ENCODE data around the gene ADCY9.

ADCY9 gene

GRCh38 chr16:4137438-4137837, 21.2 kb upstream of the ADCY9 start:
- TF ChIP-seq CTCF (IDR thresholded peaks at IDR 0.05; ENCODE audit: low read length, missing control alignments), result no peak
- no peak overlapping the region for H3K4me3 ChIP-seq (replicated peaks; ENCODE audit: low read depth, low read length)
- DNase-seq (ENCODE audit: low read depth), result no peak

- DNase-seq (ENCODE audit: low read depth), result no peak
- H3K4me3 ChIP-seq (replicated peaks; ENCODE audit: low read depth, low read length), result no peak overlapping the region
- no peak for TF ChIP-seq CTCF (IDR thresholded peaks at IDR 0.05; ENCODE audit: low read length, missing control alignments)
Observed at GRCh38 chr16:4136229-4136813, 20.1 kb upstream of the ADCY9 start.

GRCh38 chr16:4135537-4135936, 19.3 kb upstream of the ADCY9 start:
- no peak overlapping the region for H3K4me3 ChIP-seq (replicated peaks; ENCODE audit: low read depth, low read length)
- no peak for DNase-seq (ENCODE audit: low read depth)
- TF ChIP-seq CTCF (IDR thresholded peaks at IDR 0.05; ENCODE audit: low read length, missing control alignments), result no peak

- H3K4me3 ChIP-seq (replicated peaks; ENCODE audit: low read depth, low read length), result no peak overlapping the region
- no peak for TF ChIP-seq CTCF (IDR thresholded peaks at IDR 0.05; ENCODE audit: low read length, missing control alignments)
- DNase-seq (ENCODE audit: low read depth), result no peak
Observed at GRCh38 chr16:4133897-4134372, 17.7 kb upstream of the ADCY9 start.

- TF ChIP-seq CTCF (IDR thresholded peaks at IDR 0.05; ENCODE audit: low read length, missing control alignments), result no peak
Observed at GRCh38 chr16:4131621-4132020, 15.4 kb upstream of the ADCY9 start.

GRCh38 chr16:4124535-4125294, 8.5 kb upstream of the ADCY9 start:
- TF ChIP-seq CTCF (IDR thresholded peaks at IDR 0.05; ENCODE audit: low read length, missing control alignments), result no peak
- DNase-seq (ENCODE audit: low read depth), result no peak
- H3K4me3 ChIP-seq (replicated peaks; ENCODE audit: low read depth, low read length), result no peak overlapping the region

More at GRCh38 chr16:4131621-4132020, 15.4 kb upstream of the ADCY9 start:
- H3K4me3 ChIP-seq (replicated peaks; ENCODE audit: low read depth, low read length), result no peak overlapping the region
- no peak for DNase-seq (ENCODE audit: low read depth)

Measured in fibroblast of pulmonary artery (primary cell).